Measurements from ENCODE around the gene RHOC. TPM values are rescaled to one million over a fixed set of nuclear protein-coding genes. Genes with fewer than 3 reads are reported as not detected.

The RHOC gene
- total and polyA plus RNA-seq, 4 donors = 50.4 to 102 (median 68.8) TPM

DNA sequence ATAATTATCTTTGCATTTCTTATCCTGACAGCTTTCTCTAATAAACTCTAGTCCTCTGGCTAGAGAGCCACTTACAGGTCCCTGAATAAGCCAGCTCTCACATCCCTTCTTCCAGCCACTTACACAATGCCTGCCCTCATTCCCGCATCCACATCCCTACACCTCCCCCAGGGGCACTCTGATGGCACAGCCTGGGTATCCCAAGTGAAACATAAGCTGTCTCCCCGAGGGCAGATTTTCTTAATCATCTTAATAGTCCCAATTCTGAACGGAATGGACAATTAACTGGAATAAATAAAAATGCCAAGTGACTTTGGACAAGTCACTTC is 4.9 kb downstream of the RHOC start:
- peaks cover 0 to 2% (median 0%) of the 10 kb centered on the region in 4 donors for H3K36me3 ChIP-seq (ENCODE audit: control insufficient read depth in 4 of 4, insufficient read depth in 3 of 4, low read depth in 1 of 4, low read length in 3 of 4)
- H3K9me3 ChIP-seq (ENCODE audit: control insufficient read depth in 4 of 4, low read length in 3 of 4) = no peaks in the 10 kb centered on the region
- H3K4me3 ChIP-seq (ENCODE audit: low read depth in 1 of 3, low read length in 3 of 3) = no peak overlapping the region
- peaks cover 25 to 61% (median 50%) of the 10 kb centered on the region in 4 donors for H3K4me1 ChIP-seq (ENCODE audit: control insufficient read depth in 4 of 4, insufficient read depth in 4 of 4, low read length in 3 of 4)
- DNase-seq (ENCODE audit: low spot score) = no peak
- H3K9ac ChIP-seq (ENCODE audit: low read depth in 1 of 2, low read length in 2 of 2) = no peak overlapping the region
- no peaks in the 10 kb centered on the region for H3K27me3 ChIP-seq (ENCODE audit: control insufficient read depth in 4 of 4, insufficient read depth in 4 of 4, low read length in 3 of 4)
- H3K27ac ChIP-seq (ENCODE audit: low read depth in 1 of 2, low read length in 2 of 2) = peak overlapping the region in 1 of 2 donors; percentile 74
- 87% methylated on average over 3 of the region's 3 CpGs for WGBS
- TF ChIP-seq, protein P1, sequence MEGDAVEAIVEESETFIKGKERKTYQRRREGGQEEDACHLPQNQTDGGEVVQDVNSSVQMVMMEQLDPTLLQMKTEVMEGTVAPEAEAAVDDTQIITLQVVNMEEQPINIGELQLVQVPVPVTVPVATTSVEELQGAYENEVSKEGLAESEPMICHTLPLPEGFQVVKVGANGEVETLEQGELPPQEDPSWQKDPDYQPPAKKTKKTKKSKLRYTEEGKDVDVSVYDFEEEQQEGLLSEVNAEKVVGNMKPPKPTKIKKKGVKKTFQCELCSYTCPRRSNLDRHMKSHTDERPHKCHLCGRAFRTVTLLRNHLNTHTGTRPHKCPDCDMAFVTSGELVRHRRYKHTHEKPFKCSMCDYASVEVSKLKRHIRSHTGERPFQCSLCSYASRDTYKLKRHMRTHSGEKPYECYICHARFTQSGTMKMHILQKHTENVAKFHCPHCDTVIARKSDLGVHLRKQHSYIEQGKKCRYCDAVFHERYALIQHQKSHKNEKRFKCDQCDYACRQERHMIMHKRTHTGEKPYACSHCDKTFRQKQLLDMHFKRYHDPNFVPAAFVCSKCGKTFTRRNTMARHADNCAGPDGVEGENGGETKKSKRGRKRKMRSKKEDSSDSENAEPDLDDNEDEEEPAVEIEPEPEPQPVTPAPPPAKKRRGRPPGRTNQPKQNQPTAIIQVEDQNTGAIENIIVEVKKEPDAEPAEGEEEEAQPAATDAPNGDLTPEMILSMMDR (IDR thresholded peaks at IDR 0.05; ENCODE audit: low read depth, low read length, missing input control) = no peak
- TF ChIP-seq GABPA (IDR thresholded peaks at IDR 0.05 in 1 of 2, conservative IDR thresholded peaks at IDR 0.05 in 1 of 2) (no peak), FOXA2 (IDR thresholded peaks at IDR 0.05) (no peak), TAF1 (conservative IDR thresholded peaks at IDR 0.05) (no peak), EGR1 (IDR thresholded peaks at IDR 0.05; ENCODE audit: low read depth in 2 of 2) (no peak), HNF4A (conservative IDR thresholded peaks at IDR 0.05) (no peak), FOXA1 (IDR thresholded peaks at IDR 0.05) (no peak), YY1 (IDR thresholded peaks at IDR 0.05) (no peak), NR2F2 (IDR thresholded peaks at IDR 0.05) (no peak), RXRA (IDR thresholded peaks at IDR 0.05) (no peak), SP1 (IDR thresholded peaks at IDR 0.05) (no peak), RAD21 (IDR thresholded peaks at IDR 0.05) (no peak), JUND (IDR thresholded peaks at IDR 0.05) (no peak), HNF4G (IDR thresholded peaks at IDR 0.05) (no peak)
- TF ChIP-seq, protein P2, sequence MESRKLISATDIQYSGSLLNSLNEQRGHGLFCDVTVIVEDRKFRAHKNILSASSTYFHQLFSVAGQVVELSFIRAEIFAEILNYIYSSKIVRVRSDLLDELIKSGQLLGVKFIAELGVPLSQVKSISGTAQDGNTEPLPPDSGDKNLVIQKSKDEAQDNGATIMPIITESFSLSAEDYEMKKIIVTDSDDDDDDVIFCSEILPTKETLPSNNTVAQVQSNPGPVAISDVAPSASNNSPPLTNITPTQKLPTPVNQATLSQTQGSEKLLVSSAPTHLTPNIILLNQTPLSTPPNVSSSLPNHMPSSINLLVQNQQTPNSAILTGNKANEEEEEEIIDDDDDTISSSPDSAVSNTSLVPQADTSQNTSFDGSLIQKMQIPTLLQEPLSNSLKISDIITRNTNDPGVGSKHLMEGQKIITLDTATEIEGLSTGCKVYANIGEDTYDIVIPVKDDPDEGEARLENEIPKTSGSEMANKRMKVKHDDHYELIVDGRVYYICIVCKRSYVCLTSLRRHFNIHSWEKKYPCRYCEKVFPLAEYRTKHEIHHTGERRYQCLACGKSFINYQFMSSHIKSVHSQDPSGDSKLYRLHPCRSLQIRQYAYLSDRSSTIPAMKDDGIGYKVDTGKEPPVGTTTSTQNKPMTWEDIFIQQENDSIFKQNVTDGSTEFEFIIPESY (IDR thresholded peaks at IDR 0.05) = no peak
- TF ChIP-seq, protein P3, sequence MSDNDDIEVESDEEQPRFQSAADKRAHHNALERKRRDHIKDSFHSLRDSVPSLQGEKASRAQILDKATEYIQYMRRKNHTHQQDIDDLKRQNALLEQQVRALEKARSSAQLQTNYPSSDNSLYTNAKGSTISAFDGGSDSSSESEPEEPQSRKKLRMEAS (IDR thresholded peaks at IDR 0.05) = no peak
- TF ChIP-seq, protein P4, sequence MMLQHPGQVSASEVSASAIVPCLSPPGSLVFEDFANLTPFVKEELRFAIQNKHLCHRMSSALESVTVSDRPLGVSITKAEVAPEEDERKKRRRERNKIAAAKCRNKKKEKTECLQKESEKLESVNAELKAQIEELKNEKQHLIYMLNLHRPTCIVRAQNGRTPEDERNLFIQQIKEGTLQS (IDR thresholded peaks at IDR 0.05) = no peak
- TF ChIP-seq, protein P5, sequence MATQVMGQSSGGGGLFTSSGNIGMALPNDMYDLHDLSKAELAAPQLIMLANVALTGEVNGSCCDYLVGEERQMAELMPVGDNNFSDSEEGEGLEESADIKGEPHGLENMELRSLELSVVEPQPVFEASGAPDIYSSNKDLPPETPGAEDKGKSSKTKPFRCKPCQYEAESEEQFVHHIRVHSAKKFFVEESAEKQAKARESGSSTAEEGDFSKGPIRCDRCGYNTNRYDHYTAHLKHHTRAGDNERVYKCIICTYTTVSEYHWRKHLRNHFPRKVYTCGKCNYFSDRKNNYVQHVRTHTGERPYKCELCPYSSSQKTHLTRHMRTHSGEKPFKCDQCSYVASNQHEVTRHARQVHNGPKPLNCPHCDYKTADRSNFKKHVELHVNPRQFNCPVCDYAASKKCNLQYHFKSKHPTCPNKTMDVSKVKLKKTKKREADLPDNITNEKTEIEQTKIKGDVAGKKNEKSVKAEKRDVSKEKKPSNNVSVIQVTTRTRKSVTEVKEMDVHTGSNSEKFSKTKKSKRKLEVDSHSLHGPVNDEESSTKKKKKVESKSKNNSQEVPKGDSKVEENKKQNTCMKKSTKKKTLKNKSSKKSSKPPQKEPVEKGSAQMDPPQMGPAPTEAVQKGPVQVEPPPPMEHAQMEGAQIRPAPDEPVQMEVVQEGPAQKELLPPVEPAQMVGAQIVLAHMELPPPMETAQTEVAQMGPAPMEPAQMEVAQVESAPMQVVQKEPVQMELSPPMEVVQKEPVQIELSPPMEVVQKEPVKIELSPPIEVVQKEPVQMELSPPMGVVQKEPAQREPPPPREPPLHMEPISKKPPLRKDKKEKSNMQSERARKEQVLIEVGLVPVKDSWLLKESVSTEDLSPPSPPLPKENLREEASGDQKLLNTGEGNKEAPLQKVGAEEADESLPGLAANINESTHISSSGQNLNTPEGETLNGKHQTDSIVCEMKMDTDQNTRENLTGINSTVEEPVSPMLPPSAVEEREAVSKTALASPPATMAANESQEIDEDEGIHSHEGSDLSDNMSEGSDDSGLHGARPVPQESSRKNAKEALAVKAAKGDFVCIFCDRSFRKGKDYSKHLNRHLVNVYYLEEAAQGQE (IDR thresholded peaks at IDR 0.05) = no peak

All from liver (tissue), 9 donors.